ENCODE data around the gene CCDC40. TPM values are rescaled to one million over a fixed set of nuclear protein-coding genes. Genes with fewer than 3 reads are reported as not detected.

The CCDC40 gene
- total RNA-seq, 2 donors from 2014 or later, result 2.9 to 13.5 TPM

GRCh38 chr17:80125656-80126448 is 89.4 kb downstream of the CCDC40 start:
- 70 to 71% methylated on average over 14 of the region's 14 CpGs for WGBS, 2 donors
- Histone ChIP-seq H3K4me1 (peaks cover 19% of the 10 kb centered on the region), H3K27ac (peak overlapping the region in 2 of 4 donors; percentile 19 to 49), H3K27me3 (no peaks in the 10 kb centered on the region), H3K4me3 (no peak overlapping the region), H3K36me3 (replicated peaks in 1 of 2; ENCODE audit: insufficient read depth in 1 of 2, low read depth in 2 of 2) (no peaks in the 10 kb centered on the region), H3K9me3 (no peaks in the 10 kb centered on the region)
- ATAC-seq (peak; percentile 35), DNase-seq (peak in 3 of 4 donors; percentile 24 to 51 (median 36))
- TF ChIP-seq POLR2A (IDR thresholded peaks at IDR 0.05), result no peak
- TF ChIP-seq, protein P1, sequence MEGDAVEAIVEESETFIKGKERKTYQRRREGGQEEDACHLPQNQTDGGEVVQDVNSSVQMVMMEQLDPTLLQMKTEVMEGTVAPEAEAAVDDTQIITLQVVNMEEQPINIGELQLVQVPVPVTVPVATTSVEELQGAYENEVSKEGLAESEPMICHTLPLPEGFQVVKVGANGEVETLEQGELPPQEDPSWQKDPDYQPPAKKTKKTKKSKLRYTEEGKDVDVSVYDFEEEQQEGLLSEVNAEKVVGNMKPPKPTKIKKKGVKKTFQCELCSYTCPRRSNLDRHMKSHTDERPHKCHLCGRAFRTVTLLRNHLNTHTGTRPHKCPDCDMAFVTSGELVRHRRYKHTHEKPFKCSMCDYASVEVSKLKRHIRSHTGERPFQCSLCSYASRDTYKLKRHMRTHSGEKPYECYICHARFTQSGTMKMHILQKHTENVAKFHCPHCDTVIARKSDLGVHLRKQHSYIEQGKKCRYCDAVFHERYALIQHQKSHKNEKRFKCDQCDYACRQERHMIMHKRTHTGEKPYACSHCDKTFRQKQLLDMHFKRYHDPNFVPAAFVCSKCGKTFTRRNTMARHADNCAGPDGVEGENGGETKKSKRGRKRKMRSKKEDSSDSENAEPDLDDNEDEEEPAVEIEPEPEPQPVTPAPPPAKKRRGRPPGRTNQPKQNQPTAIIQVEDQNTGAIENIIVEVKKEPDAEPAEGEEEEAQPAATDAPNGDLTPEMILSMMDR (IDR thresholded peaks at IDR 0.05), result no peak
- intact Hi-C loops (cut with DNase I), result no loop called here

GRCh38 chr17:80126449-80126715 is 89.9 kb downstream of the CCDC40 start:
- Histone ChIP-seq H3K27ac (peak overlapping the region in 1 of 4 donors; percentile 19), H3K36me3 (replicated peaks in 1 of 2; ENCODE audit: insufficient read depth in 1 of 2, low read depth in 2 of 2) (no peaks in the 10 kb centered on the region), H3K27me3 (no peaks in the 10 kb centered on the region), H3K4me3 (no peak overlapping the region), H3K9me3 (no peaks in the 10 kb centered on the region), H3K4me1 (peaks cover 24% of the 10 kb centered on the region)
- DNase-seq (no peak), ATAC-seq (no peak)
- TF ChIP-seq, protein P1 (IDR thresholded peaks at IDR 0.05), result no peak
- no peak for TF ChIP-seq POLR2A (IDR thresholded peaks at IDR 0.05)
- WGBS, 2 donors, result 73 to 81% methylated on average over 3 of the region's 3 CpGs
- intact Hi-C loops (cut with DNase I), result no loop called here

GRCh38 chr17:80129006-80129565 is 92.6 kb downstream of the CCDC40 start:
- WGBS, 2 donors, result 47% methylated on average over 4 of the region's 4 CpGs
- no peaks in the 10 kb centered on the region for H3K9me3 ChIP-seq
- TF ChIP-seq POLR2A (IDR thresholded peaks at IDR 0.05), result no peak
- TF ChIP-seq, protein P1 (IDR thresholded peaks at IDR 0.05), result no peak
- H3K27me3 ChIP-seq, result no peaks in the 10 kb centered on the region
- peaks cover 0 to 6% of the 10 kb centered on the region in 2 donors for H3K36me3 ChIP-seq (replicated peaks in 1 of 2; ENCODE audit: insufficient read depth in 1 of 2, low read depth in 2 of 2)
- no peak overlapping the region for H3K4me3 ChIP-seq
- H3K4me1 ChIP-seq, result peaks cover 23% of the 10 kb centered on the region
- no peak for DNase-seq
- H3K27ac ChIP-seq, result no peak overlapping the region
- intact Hi-C loops (cut with DNase I), result no loop called here
- no peak for ATAC-seq

DNA sequence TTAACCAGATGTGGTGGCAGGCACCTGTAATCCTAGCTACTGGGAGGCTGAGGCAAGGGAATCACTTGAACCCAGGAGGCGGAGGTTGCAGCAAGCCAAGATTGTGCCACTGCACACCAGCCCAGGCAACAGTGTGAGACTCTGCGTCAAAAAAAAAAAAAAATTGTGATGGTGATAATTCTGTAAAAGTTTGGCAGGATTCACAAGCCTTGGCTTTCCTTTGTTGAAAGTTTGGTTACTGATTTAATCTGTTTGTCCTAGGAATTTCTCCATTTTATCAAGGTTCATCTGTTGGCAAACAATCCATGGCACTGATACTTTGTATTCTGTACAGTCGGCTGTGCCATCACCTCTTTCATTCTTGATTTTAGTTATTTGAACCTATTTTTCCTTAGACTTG is 94.5 kb downstream of the CCDC40 start:
- no peaks in the 10 kb centered on the region for H3K27me3 ChIP-seq
- H3K4me1 ChIP-seq, result peaks cover 16% of the 10 kb centered on the region
- TF ChIP-seq, protein P1 (IDR thresholded peaks at IDR 0.05), result no peak
- no peak for TF ChIP-seq POLR2A (IDR thresholded peaks at IDR 0.05)
- ATAC-seq (no peak), DNase-seq (no peak)
- intact Hi-C loops (cut with DNase I), result no loop called here
- H3K4me3 ChIP-seq, result no peak overlapping the region
- WGBS, 2 donors, result 22 to 29% methylated on average over 3 of the region's 3 CpGs
- H3K36me3 ChIP-seq (replicated peaks in 1 of 2; ENCODE audit: insufficient read depth in 1 of 2, low read depth in 2 of 2), result peaks cover 8 to 16% of the 10 kb centered on the region in 2 donors
- H3K27ac ChIP-seq, result peak overlapping the region in 1 of 4 donors; percentile 17
- H3K9me3 ChIP-seq, result no peaks in the 10 kb centered on the region

All from body of pancreas (tissue), 4 donors.